Glomerular visceral epithelial cell (primary cell): Measurements from ENCODE around the gene GPR162.
A peak's percentile ranks its signal among the peaks of the same experiment; 100 is the strongest.

ENCODE experiments used
- DNase-seq: peaks from one replicate; pipeline ENCODE4 v3.0.0-alpha.2; 2016; ENCODE audit errors: extremely low spot score

The GPR162 gene

DNA sequence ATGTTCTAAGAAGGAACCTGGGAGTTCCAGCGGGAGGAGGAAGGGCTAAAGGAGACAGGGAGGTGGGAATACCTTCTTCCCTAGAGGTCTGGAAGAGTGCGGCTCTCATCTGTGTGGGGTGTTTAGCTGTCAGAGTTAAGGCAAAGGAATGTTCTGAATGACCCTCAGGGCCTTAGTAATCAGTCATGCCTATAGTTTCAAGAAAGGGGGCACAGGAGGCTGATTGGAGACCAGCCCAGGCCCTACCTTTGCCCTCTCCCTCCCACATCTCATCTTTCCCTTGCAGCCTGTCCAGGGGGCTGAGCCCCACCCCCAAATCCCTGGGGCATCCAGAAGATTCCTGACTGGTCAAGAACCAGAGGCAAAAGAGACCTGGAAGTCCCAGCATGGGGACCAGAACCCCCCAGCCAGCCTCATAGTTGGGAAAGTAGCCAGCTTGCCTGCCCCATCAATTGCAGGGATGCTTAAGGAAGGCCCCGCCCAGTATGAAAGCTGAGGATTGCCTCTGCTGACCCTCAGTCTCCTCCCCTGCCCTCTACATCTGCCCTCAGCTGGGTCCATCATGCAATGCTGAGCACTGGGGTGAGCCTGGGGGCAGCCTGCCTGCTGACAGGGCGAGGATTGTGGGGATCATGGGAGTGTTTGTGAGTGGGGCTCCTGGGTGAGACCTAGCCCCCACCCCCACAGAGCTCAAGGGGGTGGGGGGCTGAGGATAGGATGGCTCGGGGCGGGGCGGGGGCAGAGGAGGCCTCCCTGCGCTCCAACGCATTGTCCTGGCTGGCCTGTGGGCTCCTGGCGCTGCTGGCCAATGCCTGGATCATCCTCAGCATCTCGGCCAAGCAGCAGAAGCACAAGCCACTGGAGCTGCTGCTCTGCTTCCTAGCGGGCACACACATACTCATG lies 1.8 kb downstream of the GPR162 start:
- no peak for DNase-seq

DNA sequence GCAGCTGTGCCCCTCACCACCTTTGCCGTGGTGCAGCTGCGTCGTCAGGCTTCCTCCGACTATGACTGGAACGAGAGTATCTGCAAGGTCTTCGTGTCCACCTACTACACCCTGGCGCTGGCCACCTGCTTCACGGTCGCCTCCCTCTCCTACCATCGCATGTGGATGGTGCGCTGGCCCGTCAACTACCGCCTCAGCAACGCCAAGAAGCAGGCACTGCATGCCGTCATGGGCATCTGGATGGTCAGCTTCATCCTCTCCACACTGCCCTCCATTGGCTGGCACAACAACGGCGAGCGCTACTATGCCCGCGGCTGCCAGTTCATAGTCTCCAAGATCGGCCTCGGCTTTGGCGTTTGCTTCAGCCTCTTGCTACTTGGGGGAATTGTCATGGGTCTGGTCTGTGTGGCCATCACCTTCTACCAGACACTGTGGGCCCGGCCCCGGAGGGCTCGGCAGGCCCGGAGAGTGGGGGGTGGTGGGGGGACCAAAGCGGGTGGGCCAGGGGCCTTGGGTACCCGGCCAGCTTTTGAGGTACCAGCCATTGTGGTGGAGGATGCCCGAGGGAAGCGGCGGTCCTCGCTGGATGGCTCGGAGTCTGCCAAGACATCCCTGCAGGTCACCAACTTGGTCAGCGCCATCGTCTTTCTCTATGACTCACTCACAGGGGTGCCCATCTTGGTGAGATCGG lies 2.6 kb downstream of the GPR162 start:
- no peak for DNase-seq

GRCh38 chr12:6824901-6825381 lies 3.3 kb downstream of the GPR162 start:
- peak; percentile 42 for DNase-seq

- DNase-seq: peak; percentile 85
Measured at GRCh38 chr12:6825398-6826124, 3.9 kb downstream of the GPR162 start.

DNA sequence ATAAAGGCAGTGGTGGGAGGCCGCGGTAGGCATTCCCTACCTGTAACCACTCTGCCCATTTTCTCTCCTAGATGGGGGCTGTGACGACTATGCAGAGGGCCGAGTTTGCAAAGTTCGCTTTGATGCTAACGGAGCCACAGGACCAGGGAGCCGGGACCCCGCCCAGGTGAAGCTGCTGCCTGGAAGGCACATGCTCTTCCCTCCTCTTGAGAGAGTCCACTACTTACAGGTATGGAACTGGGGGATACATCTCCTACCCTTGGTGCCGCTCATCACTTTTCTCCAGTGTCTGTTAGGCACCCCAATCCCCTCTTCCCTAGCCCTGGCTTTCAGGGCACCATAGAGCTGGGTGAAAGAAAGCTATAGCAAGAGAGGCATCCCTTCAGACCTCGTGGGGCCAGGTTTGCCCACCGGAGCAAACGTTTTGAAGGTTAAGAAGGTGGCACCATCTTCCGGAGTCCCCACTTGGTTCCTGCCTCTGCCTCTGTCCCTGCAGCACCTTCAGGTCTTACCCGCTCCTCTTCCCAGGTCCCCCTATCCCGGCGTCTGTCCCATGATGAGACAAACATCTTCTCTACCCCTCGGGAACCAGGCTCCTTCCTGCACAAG lies 4.6 kb downstream of the GPR162 start:
- no peak for DNase-seq

DNA sequence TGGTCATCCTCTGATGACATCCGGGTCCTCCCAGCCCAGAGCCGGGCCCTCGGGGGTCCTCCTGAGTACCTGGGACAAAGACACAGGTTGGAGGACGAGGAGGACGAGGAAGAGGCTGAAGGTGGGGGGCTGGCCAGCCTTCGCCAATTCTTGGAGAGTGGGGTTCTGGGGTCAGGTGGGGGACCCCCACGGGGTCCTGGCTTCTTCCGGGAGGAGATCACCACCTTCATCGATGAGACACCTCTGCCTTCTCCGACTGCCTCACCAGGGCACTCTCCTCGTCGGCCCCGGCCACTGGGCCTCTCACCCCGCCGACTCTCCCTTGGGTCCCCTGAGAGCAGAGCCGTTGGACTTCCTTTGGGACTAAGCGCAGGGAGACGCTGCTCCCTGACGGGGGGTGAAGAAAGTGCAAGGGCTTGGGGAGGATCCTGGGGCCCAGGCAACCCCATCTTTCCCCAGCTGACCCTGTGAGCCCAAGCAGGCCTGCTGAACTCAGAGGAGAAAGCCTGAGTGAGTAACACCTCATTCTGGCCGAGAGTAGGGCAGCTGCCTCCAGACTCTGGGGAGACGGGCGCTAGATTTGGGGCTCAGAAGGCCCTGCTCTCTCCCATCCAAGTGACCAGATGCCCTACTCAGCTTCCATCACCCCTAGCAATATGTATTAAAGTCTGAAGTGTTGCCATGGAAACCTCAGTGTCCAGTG lies 5.3 kb downstream of the GPR162 start:
- DNase-seq: no peak

- DNase-seq: peak; percentile 69
Measured at GRCh38 chr12:6827437-6827911, 5.9 kb downstream of the GPR162 start.

DNA sequence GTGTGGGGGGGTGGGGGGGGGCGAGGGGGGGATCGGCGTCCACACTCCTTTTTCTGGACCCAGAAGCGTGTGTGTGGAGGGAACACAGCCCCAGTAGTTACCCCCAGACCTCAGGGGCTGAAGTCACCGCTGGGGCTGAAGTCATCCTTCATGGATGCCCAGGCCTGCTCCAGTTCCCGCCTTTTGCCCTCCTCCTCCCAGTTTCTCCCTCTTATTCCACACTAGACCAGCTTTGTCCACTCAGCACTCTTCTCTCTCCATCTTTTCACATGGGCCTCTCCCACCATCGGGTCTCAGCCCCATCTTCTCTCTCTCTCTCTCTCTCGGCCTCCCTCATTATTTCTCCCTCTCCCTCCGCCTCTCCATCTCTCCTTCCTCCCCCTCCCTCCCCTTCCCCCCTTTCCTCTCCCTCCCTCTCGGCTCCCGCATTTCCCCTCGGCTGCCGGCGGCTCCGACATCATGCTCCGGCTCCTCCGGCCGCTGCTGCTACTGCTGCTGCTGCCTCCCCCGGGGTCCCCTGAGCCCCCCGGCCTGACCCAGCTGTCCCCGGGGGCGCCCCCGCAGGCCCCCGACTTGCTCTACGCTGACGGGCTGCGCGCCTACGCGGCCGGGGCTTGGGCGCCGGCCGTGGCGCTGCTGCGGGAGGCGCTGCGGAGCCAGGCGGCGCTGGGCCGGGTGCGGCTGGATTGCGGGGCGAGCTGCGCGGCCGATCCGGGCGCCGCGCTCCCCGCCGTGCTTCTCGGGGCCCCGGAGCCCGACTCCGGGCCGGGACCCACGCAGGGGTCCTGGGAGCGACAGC lies 6.6 kb downstream of the GPR162 start, which contains the start of gene P3H3:
P3H3 (plus strand) TSS at position 426 of the 799 bp plus-strand sequence; CDS start at position 460, 34 bp downstream.
- peak; percentile 55 for DNase-seq

- peak; percentile 37 for DNase-seq
Measured at GRCh38 chr12:6828781-6829535, 7.3 kb downstream of the GPR162 start.

GRCh38 chr12:6829536-6830220 lies 8.1 kb downstream of the GPR162 start:
- DNase-seq: no peak

- DNase-seq: no peak
Measured at GRCh38 chr12:6830286-6830890, 8.8 kb downstream of the GPR162 start.

- no peak for DNase-seq
Measured at GRCh38 chr12:6830999-6831398, 9.4 kb downstream of the GPR162 start.

DNA sequence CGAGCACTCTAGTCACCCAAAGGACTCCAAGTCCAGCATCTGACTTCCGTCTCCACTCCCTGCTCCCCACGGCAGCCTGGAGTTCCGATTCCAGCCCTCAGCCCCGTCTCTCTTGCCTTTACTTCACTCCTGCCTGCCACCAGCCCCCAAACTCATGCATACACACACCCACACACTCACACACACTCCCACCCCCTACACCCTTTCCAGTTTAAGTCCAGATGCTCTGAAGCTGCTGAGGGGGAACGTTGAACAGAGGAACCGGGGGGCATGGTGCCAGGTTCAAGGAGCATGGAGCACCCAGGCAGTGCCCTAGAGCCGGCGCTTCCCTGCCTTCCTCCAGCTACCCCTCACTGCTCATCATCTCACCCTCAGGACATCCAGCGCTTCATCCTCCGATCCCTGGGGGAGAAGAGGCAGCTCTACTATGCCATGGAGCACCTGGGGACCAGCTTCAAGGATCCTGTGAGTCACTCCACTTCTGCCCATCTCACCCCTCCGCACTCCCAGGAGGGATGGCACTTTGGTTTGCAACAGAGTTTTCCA lies 9.9 kb downstream of the GPR162 start:
- DNase-seq: no peak

- no peak for DNase-seq
Measured at GRCh38 chr12:6832125-6832524, 10.5 kb downstream of the GPR162 start.

DNA sequence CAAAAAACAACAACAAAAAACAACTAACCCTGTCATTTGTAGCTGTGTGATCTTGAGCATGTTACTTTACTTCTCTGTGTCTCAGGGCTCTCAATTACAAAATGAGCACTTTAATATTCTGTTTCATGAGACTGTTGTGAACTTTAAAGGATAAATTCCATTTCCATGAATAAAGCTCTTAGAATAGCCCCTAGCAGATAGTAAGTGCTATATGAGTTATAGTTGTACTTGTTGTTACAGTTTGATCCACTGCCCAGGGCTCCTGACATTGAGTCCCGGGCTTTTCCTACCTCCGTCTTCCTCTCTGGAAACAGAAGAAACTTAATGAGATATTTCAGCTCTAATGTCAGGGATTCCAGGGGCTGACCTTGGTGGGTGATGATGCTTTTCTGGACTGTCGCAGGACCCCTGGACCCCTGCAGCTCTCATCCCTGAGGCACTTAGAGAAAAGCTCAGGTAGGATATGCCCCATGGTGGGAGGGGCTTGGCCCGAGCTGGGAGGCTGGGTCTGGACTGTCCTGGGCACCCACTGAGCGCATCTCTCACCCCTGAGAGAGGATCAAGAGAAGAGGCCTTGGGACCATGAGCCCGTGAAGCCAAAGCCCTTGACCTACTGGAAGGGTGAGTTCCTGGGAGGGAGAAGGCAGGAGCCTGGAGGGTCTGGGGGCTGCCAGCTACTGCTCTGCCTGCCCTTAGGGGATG lies 11.7 kb downstream of the GPR162 start:
- DNase-seq: no peak

- no peak for DNase-seq
Measured at GRCh38 chr12:6834254-6834653, 12.6 kb downstream of the GPR162 start.

DNA sequence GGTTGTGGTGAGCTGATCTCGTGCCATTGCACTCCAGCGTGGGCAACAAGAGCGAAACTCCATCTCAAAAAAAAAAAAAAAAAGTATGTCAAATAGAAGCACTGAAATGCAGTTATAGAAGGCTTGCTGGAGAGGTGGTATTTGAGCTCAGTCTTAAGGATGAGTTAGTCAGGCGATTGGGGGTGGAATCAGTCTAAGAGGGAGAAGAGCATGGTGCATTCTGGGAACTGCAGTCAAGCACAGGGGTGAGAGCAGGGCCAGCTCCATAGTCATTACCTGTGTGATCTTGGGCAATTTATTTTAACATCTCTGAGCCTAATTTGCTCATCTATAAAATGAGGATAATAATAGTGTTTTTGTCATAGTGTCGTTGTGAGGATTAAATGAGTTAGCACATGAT lies 13.3 kb downstream of the GPR162 start:
- no peak for DNase-seq
